GM23248 (cell line): Measurements from ENCODE around the gene OR2V1. TPM values are rescaled to one million over a fixed set of nuclear protein-coding genes. Genes with fewer than 3 reads are reported as not detected.
"Not testable (repeated sequence)": the region's sequence is repeated elsewhere in the genome, so short reads cannot be mapped to it uniquely, and the experiment has no call there.

Experiments used
- DNase-seq: peaks from one replicate; pipeline ENCODE4 v3.0.0-alpha.2; 2015
- H2AFZ ChIP-seq: fragments of 200-600 bp; sonication (generic); 2 replicates; pipeline ENCODE4 v1.6.1; 2016; ENCODE audit warnings: antibody characterized with exemption
- H3F3A ChIP-seq: fragments of 200-600 bp; sonication (generic); 2 replicates; pipeline ENCODE4 v1.6.1; 2016; ENCODE audit warnings: mild to moderate bottlenecking, antibody characterized with exemption, mixed run types; ENCODE audit not compliant: insufficient read depth
- H3K27ac ChIP-seq: fragments of 200-600 bp; sonication (generic); 2 replicates; pipeline ENCODE4 v1.5.1; 2016; ENCODE audit warnings: mild to moderate bottlenecking
- H3K27me3 ChIP-seq: fragments of 200-600 bp; sonication (generic); replicated peaks from 2 replicates; pipeline ENCODE4 v1.6.1; 2016; ENCODE audit warnings: mild to moderate bottlenecking; ENCODE audit not compliant: insufficient read depth
- H3K36me3 ChIP-seq: fragments of 200-600 bp; sonication (generic); 2 replicates; pipeline ENCODE4 v1.6.1; 2016; ENCODE audit warnings: low read depth, mild to moderate bottlenecking
- H3K4me1 ChIP-seq: fragments of 200-600 bp; sonication (generic); 2 replicates; pipeline ENCODE4 v1.6.1; 2016; ENCODE audit warnings: mild to moderate bottlenecking; ENCODE audit not compliant: insufficient read depth
- H3K4me2 ChIP-seq: fragments of 200-600 bp; sonication (generic); one replicate; pipeline ENCODE4 v1.6.1; 2016; ENCODE audit warnings: mild to moderate bottlenecking; ENCODE audit not compliant: unreplicated experiment
- H3K4me3 ChIP-seq: fragments of 200-600 bp; sonication (generic); 2 replicates; pipeline ENCODE4 v1.5.1; 2016; ENCODE audit warnings: mild to moderate bottlenecking
- H3K79me2 ChIP-seq: fragments of 200-600 bp; sonication (generic); 2 replicates; pipeline ENCODE4 v1.6.1; 2016; ENCODE audit warnings: mild to moderate bottlenecking; ENCODE audit not compliant: insufficient read depth
- H3K9ac ChIP-seq: fragments of 200-600 bp; sonication (generic); 2 replicates; pipeline ENCODE4 v1.6.1; 2016; ENCODE audit warnings: mild to moderate bottlenecking
- H3K9me2 ChIP-seq: fragments of 200-600 bp; sonication (generic); 2 replicates; pipeline ENCODE4 v1.6.1; 2016; ENCODE audit warnings: mixed run types, mild to moderate bottlenecking, moderate library complexity; ENCODE audit not compliant: insufficient read depth
- H3K9me3 ChIP-seq: fragments of 200-600 bp; sonication (generic); one replicate; pipeline ENCODE4 v1.6.1; 2017; ENCODE audit warnings: low read depth
- H4K20me1 ChIP-seq: fragments of 200-600 bp; sonication (generic); 2 replicates; pipeline ENCODE4 v1.6.0; 2016; ENCODE audit not compliant: insufficient read depth
- EZH2 ChIP-seq: fragments of 200-600 bp; sonication (generic); IDR thresholded peaks from 2 replicates; pipeline ENCODE4 v1.6.1; 2018; ENCODE audit warnings: antibody characterized with exemption, mild to moderate bottlenecking; ENCODE audit not compliant: insufficient read depth, poor library complexity, severe bottlenecking
- EZH2phosphoT487 ChIP-seq: fragments of 200-600 bp; sonication (generic); IDR thresholded peaks from 2 replicates; pipeline ENCODE4 v1.6.1; 2018; ENCODE audit warnings: antibody characterized with exemption, moderate library complexity, mild to moderate bottlenecking, low read depth; ENCODE audit not compliant: insufficient read depth
- WGBS, 2 experiments: methylation state at CpG; one replicate each; pipeline ENCODE4 v1.1.6; 2015 to 2017; ENCODE audit warnings: low lambda C conversion rate in 2 of 2, low coverage in 1 of 2; ENCODE audit errors: missing lambda C conversion rate in 2 of 2; 5-methylcytosine and 5-hydroxymethylcytosine counted together
- in situ Hi-C: fragments of 300-500 bp; cut with MboI; formaldehyde crosslinking; loops from 2 replicates; pipeline ENCODE4 v1.15.0; 2020
- polyA plus RNA-seq: library from polyadenylated mRNA; unstranded; fragments of >200 nt; fragmentation: Nextera tagmentation; extraction: Ambion mirVana; gene quantifications from 2 replicates; pipeline ENCODE4 v1.2.1, GENCODE V29; 2016
- total RNA-seq: library from RNA; depleted of rRNA; stranded (reverse); fragments of >200 nt; shearing (Covaris generic); gene quantifications from 2 replicates; pipeline ENCODE4 v1.2.3, GENCODE V29; 2014

The OR2V1 gene
- total and polyA plus RNA-seq, 2 experiments from 2014 or later = not detected

DNA sequence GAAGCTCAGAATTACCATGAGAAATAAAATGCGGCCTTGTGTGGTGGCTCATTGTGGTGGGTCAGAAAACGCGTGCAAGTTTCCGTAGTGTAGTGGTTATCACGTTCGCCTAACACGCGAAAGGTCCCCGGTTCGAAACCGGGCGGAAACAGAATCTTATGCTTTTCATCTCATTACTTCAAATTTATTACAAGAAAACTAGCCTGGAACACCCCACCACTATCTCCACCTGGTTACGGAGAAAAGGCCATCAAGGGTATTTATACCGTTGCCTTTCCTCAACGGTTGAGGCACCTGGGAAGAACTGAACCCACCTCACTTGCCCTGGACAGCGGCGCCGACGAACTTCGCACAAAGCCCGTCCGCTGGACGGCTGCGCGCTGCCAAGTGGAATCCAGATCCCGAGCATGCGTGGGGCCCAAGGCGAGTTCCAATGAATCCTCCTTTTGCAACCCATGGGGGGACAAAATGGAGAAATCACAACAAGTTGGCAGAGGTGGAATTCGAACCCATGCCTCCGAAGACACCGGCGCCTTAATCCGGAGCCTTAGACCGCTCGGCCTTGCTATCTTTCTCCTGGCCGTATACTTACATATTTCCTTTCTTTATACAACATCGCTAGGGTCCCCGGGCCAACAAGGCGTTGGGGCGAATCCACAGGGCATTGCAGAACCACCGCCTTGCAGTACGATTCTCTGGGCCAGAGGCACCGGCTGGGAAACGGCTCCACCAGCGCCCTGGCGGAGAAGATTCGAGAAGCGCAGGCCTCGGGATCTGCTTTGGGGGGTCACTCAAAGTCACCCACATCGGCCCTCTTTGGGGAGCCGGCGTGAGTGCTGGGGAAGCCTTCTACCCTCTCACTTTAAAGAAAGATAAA is 33.3 kb upstream of the OR2V1 start:
- H3K4me3 ChIP-seq = no peak overlapping the region
- H3K36me3 ChIP-seq = no peaks in the 10 kb centered on the region
- in situ Hi-C loops = no loop called here
- 12% methylated on average over 49 to 52 of the region's 52 CpGs for WGBS, 2 experiments
- H3K9ac ChIP-seq = no peak overlapping the region
- H3K27ac ChIP-seq = no peak overlapping the region
- H3F3A ChIP-seq = peaks cover 33% of the 10 kb centered on the region
- peaks cover 3% of the 10 kb centered on the region; the same call in 1 of the 2 replicates for H3K4me1 ChIP-seq
- H4K20me1 ChIP-seq = no peaks in the 10 kb centered on the region
- H3K9me2 ChIP-seq = no peaks in the 10 kb centered on the region
- no peak overlapping the region for H3K4me2 ChIP-seq
- no peak overlapping the region; the same call in 1 of the 2 replicates for H2AFZ ChIP-seq
- 0 out of 2 replicates have a peak, but pooled peaks cover 14% of the 10 kb centered on the region for H3K27me3 ChIP-seq
- H3K79me2 ChIP-seq = no peaks in the 10 kb centered on the region
- DNase-seq = peak; percentile 17
- TF ChIP-seq EZH2 (no peak), EZH2phosphoT487 (no peak)
- H3K9me3 ChIP-seq = no peaks in the 10 kb centered on the region

- Histone ChIP-seq H3K79me2 (no peaks in the 10 kb centered on the region), H3K4me2 (no peak overlapping the region), H3K36me3 (no peaks in the 10 kb centered on the region), H3K4me3 (no peak overlapping the region), H4K20me1 (no peaks in the 10 kb centered on the region), H3K27ac (no peak overlapping the region), H3K27me3 (0 out of 2 replicates have a peak, but pooled peaks cover 12% of the 10 kb centered on the region), H2AFZ (peak overlapping the region; percentile 12; the same call in 1 of the 2 replicates), H3K9me3 (no peaks in the 10 kb centered on the region), H3F3A (peaks cover 33% of the 10 kb centered on the region), H3K9ac (no peak overlapping the region), H3K9me2 (no peaks in the 10 kb centered on the region), H3K4me1 (peaks cover 3% of the 10 kb centered on the region; the same call in 1 of the 2 replicates)
- 41 to 46% methylated on average over 14 to 16 of the region's 16 CpGs for WGBS, 2 experiments
- no peak for DNase-seq
- no peak for TF ChIP-seq EZH2
- no peak for TF ChIP-seq EZH2phosphoT487
- in situ Hi-C loops = no loop called here
Measured at GRCh38 chr5:181163487-181164075, 32.6 kb upstream of the OR2V1 start.

DNA sequence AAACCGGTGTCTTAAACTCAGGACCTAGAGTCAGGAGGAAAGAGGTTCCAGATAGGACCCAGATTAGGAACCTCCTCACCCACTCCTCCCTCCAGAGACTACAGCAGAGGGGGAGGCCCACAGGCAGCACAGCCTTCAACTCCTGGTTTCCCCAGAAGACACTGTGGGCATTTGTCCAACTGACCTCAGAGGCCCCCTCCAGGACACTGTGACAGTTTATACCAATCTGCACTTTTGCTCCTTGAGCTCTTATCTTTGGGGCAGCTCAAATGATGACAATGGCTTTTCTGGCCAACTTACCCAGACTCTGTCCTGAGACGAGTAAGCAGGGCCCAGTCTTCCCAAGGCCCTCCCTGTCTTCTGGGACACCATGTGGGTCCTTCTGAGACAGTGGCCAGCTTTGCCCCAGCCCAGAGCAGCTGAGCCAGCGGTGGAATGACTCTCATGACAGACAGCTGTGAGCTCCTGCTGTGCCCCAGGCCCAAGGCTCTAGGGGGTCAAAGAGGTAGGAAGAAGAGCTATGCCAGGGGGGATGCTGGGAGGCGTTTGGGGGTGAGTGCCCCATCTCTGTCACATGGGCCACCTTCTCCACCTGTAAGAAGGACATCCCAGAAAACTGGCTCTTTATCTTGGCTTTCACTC is 30.7 kb upstream of the OR2V1 start:
- H3K9ac ChIP-seq = peak overlapping the region; percentile 57
- H3F3A ChIP-seq = peaks cover 19% of the 10 kb centered on the region
- no peaks in the 10 kb centered on the region for H3K79me2 ChIP-seq
- no peak for DNase-seq
- peak overlapping the region; percentile 59 for H3K27ac ChIP-seq
- no peaks in the 10 kb centered on the region for H3K9me3 ChIP-seq
- H3K36me3 ChIP-seq = no peaks in the 10 kb centered on the region
- peak overlapping the region; percentile 47 for H3K4me3 ChIP-seq
- peaks cover 3% of the 10 kb centered on the region; the same call in 1 of the 2 replicates for H3K4me1 ChIP-seq
- in situ Hi-C loops = no loop called here
- H3K4me2 ChIP-seq = peak overlapping the region; percentile 47
- H3K9me2 ChIP-seq = no peaks in the 10 kb centered on the region
- H2AFZ ChIP-seq = peak overlapping the region; percentile 79
- WGBS, 2 experiments = 86 to 93% methylated on average over 4 of the region's 4 CpGs
- no peak for TF ChIP-seq EZH2
- no peak for TF ChIP-seq EZH2phosphoT487
- H3K27me3 ChIP-seq = 0 out of 2 replicates have a peak, but pooled peaks cover under 1% of the 10 kb centered on the region
- no peaks in the 10 kb centered on the region for H4K20me1 ChIP-seq

DNA sequence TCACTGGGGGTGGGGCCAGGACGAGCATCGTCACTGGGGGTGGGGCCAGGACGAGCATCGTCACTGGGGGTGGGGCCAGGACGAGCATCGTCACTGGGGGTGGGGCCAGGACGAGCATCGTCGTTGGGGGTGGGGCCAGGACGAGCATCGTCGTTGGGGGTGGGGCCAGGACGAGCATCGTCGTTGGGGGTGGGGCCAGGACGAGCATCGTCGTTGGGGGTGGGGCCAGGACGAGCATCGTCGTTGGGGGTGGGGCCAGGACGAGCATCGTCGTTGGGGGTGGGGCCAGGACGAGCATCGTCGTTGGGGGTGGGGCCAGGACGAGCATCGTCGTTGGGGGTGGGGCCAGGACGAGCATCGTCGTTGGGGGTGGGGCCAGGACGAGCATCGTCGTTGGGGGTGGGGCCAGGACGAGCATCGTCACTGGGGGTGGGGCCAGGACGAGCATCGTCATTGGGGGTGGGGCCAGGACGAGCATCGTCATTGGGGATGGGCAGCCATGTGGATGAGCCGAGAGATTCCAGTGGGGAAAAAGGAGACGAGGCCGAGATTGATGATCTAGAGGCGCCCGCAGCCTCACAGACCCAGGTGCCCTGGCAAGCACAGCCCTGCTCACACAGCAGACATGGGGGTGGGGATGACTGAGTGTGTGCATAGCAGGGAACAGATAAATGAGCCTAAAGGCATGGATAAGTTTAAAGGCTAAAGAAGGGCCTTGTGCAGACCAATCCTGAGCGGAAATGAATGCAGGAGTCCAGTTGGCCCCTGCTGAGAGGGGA is 30.0 kb upstream of the OR2V1 start:
- peak overlapping the region; percentile 59 for H3K27ac ChIP-seq
- H2AFZ ChIP-seq = peak overlapping the region; percentile 79
- DNase-seq = peak; percentile 78
- WGBS, 2 experiments = 7 to 38% methylated on average over 5 to 21 of the region's 48 CpGs
- H3K4me1 ChIP-seq, H3K79me2 ChIP-seq, H3K36me3 ChIP-seq, H4K20me1 ChIP-seq, H3K9me3 ChIP-seq, in situ Hi-C loops, H3K27me3 ChIP-seq, H3K9me2 ChIP-seq: not testable (repeated sequence)
- peak overlapping the region; percentile 57 for H3K9ac ChIP-seq
- peaks cover 12% of the 10 kb centered on the region for H3F3A ChIP-seq
- H3K4me3 ChIP-seq = peak overlapping the region; percentile 47
- peak overlapping the region; percentile 47 for H3K4me2 ChIP-seq
